ENCODE measurements around the gene PCSK6.

The PCSK6 gene

DNA sequence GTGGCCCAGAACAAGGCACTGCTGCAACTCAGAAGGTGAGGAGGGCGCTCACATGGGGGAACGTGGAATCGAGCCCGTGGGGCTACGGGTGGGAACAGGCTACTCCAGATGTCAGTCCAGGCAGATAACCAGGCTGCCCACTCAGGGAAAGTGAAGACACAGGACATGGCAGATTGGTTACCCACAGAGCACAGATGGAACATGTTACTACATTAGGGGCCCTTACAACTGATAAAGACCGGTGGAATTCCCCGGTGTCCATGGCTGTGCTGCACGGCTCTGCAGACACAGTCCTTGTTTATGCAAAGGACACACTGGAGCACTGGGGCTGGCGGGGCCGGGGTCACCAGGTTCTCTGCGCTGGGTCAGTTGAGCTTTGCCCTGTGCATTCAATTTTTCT lies 36.9 kb downstream of the PCSK6 start:
- Histone ChIP-seq H3K36me3 (ENCODE audit: insufficient read depth, low read length) (no peaks in the 10 kb centered on the region), H3K27ac (ENCODE audit: low read length) (no peak overlapping the region), H3K4me1 (ENCODE audit: insufficient read depth, low read length) (no peaks in the 10 kb centered on the region), H3K79me2 (ENCODE audit: insufficient read depth, low read length) (no peaks in the 10 kb centered on the region), H3K9ac (ENCODE audit: low read depth, low read length) (no peak overlapping the region), H3K9me3 (ENCODE audit: insufficient read depth, low read length, severe bottlenecking) (no peaks in the 10 kb centered on the region), H4K20me1 (ENCODE audit: insufficient read depth, low read length) (no peaks in the 10 kb centered on the region), H3K27me3 (ENCODE audit: insufficient read depth, low read length, poor library complexity) (no peaks in the 10 kb centered on the region), H2AFZ (ENCODE audit: low read depth, low read length) (no peak overlapping the region), H3K4me3 (ENCODE audit: low read depth in 1 of 2, low read length in 2 of 2) (no peak overlapping the region), H3K4me2 (ENCODE audit: insufficient read depth, low read length) (no peak overlapping the region)
- ATAC-seq (ENCODE audit: insufficient read depth, low read depth) (no peak), DNase-seq (no peak)
- TF ChIP-seq, protein P1, sequence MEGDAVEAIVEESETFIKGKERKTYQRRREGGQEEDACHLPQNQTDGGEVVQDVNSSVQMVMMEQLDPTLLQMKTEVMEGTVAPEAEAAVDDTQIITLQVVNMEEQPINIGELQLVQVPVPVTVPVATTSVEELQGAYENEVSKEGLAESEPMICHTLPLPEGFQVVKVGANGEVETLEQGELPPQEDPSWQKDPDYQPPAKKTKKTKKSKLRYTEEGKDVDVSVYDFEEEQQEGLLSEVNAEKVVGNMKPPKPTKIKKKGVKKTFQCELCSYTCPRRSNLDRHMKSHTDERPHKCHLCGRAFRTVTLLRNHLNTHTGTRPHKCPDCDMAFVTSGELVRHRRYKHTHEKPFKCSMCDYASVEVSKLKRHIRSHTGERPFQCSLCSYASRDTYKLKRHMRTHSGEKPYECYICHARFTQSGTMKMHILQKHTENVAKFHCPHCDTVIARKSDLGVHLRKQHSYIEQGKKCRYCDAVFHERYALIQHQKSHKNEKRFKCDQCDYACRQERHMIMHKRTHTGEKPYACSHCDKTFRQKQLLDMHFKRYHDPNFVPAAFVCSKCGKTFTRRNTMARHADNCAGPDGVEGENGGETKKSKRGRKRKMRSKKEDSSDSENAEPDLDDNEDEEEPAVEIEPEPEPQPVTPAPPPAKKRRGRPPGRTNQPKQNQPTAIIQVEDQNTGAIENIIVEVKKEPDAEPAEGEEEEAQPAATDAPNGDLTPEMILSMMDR (IDR thresholded peaks at IDR 0.05; ENCODE audit: borderline replicate concordance, extremely low read depth, low read length, poor library complexity, severe bottlenecking): no peak
- TF ChIP-seq EZH2 (IDR thresholded peaks at IDR 0.05; ENCODE audit: borderline replicate concordance, low read depth, low read length, severe bottlenecking): no peak

DNA sequence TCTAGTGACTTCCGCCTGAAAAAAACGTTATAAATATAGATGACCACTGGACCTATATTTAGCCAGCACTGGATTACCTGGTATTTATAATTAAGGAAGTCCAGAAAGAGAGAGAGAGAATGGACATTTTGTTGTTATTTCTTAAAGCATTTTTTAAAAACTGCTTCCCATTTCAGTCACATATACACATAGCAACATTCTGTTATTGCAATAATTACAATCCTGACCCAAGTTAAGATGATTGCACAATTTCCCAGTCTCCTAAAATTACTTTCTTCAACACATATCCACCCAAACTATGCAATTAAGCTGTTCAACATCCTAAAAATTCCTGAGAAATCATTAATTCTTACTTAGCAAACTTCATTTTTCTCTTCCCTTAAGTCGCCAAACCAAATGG lies 37.7 kb downstream of the PCSK6 start:
- no peak overlapping the region for H3K9ac ChIP-seq (ENCODE audit: low read depth, low read length)
- H3K27me3 ChIP-seq (ENCODE audit: insufficient read depth, low read length, poor library complexity): no peaks in the 10 kb centered on the region
- no peaks in the 10 kb centered on the region for H3K4me1 ChIP-seq (ENCODE audit: insufficient read depth, low read length)
- TF ChIP-seq EZH2 (IDR thresholded peaks at IDR 0.05; ENCODE audit: borderline replicate concordance, low read depth, low read length, severe bottlenecking): no peak
- TF ChIP-seq, protein P1 (IDR thresholded peaks at IDR 0.05; ENCODE audit: borderline replicate concordance, extremely low read depth, low read length, poor library complexity, severe bottlenecking): no peak
- no peak overlapping the region for H3K4me3 ChIP-seq (ENCODE audit: low read depth in 1 of 2, low read length in 2 of 2)
- H3K79me2 ChIP-seq (ENCODE audit: insufficient read depth, low read length): no peaks in the 10 kb centered on the region
- no peak overlapping the region for H3K27ac ChIP-seq (ENCODE audit: low read length)
- H4K20me1 ChIP-seq (ENCODE audit: insufficient read depth, low read length): no peaks in the 10 kb centered on the region
- DNase-seq (no peak), ATAC-seq (ENCODE audit: insufficient read depth, low read depth) (no peak)
- H2AFZ ChIP-seq (ENCODE audit: low read depth, low read length): no peak overlapping the region
- no peaks in the 10 kb centered on the region for H3K36me3 ChIP-seq (ENCODE audit: insufficient read depth, low read length)
- no peak overlapping the region for H3K4me2 ChIP-seq (ENCODE audit: insufficient read depth, low read length)
- H3K9me3 ChIP-seq (ENCODE audit: insufficient read depth, low read length, severe bottlenecking): no peaks in the 10 kb centered on the region

DNA sequence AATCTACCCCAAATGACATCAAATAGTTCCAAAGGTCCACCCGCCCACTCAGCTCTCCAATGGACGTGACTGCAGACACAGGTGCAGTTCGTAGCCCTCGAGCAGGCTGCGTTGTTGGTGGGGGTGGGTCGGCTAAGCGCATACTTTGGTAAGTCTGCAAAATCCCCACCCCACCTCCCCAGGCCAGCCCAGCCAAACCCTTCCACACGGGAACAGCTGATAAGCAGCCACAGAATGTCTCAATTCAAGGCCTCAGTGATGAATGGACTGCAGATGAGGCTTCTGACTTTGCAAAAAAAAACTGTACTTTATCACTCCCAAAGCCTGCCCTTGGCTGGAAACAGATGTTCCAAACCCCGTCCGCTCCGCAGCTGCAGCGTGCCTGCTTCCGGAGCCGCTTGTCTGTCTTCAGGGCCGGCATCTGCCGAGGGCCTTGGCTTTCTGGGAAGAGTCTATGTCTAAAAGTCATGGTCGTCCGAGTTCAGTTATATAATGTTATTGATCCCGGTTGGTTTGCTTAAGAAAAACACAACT lies 38.2 kb downstream of the PCSK6 start:
- no peaks in the 10 kb centered on the region for H3K36me3 ChIP-seq (ENCODE audit: insufficient read depth, low read length)
- ATAC-seq (ENCODE audit: insufficient read depth, low read depth): no peak
- H2AFZ ChIP-seq (ENCODE audit: low read depth, low read length): no peak overlapping the region

More for the DNA sequence above, 38.2 kb downstream of the PCSK6 start:
- no peaks in the 10 kb centered on the region for H3K27me3 ChIP-seq (ENCODE audit: insufficient read depth, low read length, poor library complexity)
- TF ChIP-seq, protein P1 (IDR thresholded peaks at IDR 0.05; ENCODE audit: borderline replicate concordance, extremely low read depth, low read length, poor library complexity, severe bottlenecking): no peak
- TF ChIP-seq EZH2 (IDR thresholded peaks at IDR 0.05; ENCODE audit: borderline replicate concordance, low read depth, low read length, severe bottlenecking): no peak
- H3K4me2 ChIP-seq (ENCODE audit: insufficient read depth, low read length): no peak overlapping the region
- H4K20me1 ChIP-seq (ENCODE audit: insufficient read depth, low read length): no peaks in the 10 kb centered on the region
- H3K4me1 ChIP-seq (ENCODE audit: insufficient read depth, low read length): no peaks in the 10 kb centered on the region
- H3K27ac ChIP-seq (ENCODE audit: low read length): no peak overlapping the region
- H3K79me2 ChIP-seq (ENCODE audit: insufficient read depth, low read length): no peaks in the 10 kb centered on the region
- H3K4me3 ChIP-seq (ENCODE audit: low read depth in 1 of 2, low read length in 2 of 2): no peak overlapping the region
- no peak for DNase-seq
- no peaks in the 10 kb centered on the region for H3K9me3 ChIP-seq (ENCODE audit: insufficient read depth, low read length, severe bottlenecking)
- H3K9ac ChIP-seq (ENCODE audit: low read depth, low read length): no peak overlapping the region
